K562 (cell line): ENCODE results near the gene FRMD4A. TPM values are rescaled to one million over a fixed set of nuclear protein-coding genes. Genes with fewer than 3 reads are reported as not detected.

Experiments
- ATAC-seq: fragments of 200-7000 bp; cut with Tn5 transposase; 3 replicates; pipeline ENCODE4 v1.9.1; 2020; ENCODE audit warnings: moderate library complexity
- BruUV-seq: library from RNA; stranded (reverse); fragments of 400-500 nt; replicated peaks from 2 replicates; lab custom pipeline; 2021; lab: Mats Ljungman, UMichigan
- CTCF ChIA-PET: fragments of 300-600 bp; formaldehyde crosslinking; extraction: SDS; loops from one replicate; lab custom pipeline; 2021; ENCODE audit warnings: low intra/inter-chr PET ratio; lab: Yijun Ruan, JAX
- POLR2A ChIA-PET: fragments of 300-600, 350-650 bp; sonication (Branson Sonifier 250); formaldehyde crosslinking; extraction: SDS; loops from one replicate; lab custom pipeline; 2021; ENCODE audit warnings: antibody characterized with exemption, inconsistent platforms; lab: Yijun Ruan, JAX
- DNase-seq, 4 experiments: peaks; one replicate each; pipeline versions ENCODE4 v3.0.0 to v3.0.0-alpha.2; 2011 to 2018; ENCODE audit warnings: low spot score in 3 of 4, mixed read lengths in 3 of 4; ENCODE audit errors: extremely low read depth in 1 of 4
- FAIRE-seq: peaks from 2 replicates; lab custom pipeline; 2011; peaks lifted over from hg19 to GRCh38; lab: Jason Lieb, UNC
- H2AFZ ChIP-seq: 2 replicates; pipeline ENCODE4 v1.6.0; 2011; ENCODE audit warnings: low read depth, low read length, control low read depth, inconsistent platforms
- H3K27ac ChIP-seq: fragments of 200-600 bp; 3 replicates; pipeline ENCODE4 v1.8.0; 2011; ENCODE audit warnings: low read depth, mild to moderate bottlenecking, control low read depth, inconsistent platforms, low read length, moderate library complexity, mixed read lengths; ENCODE audit errors: extremely low read depth
- H3K27me3 ChIP-seq, 2 experiments: fragments of 300-600 bp in 1 of 2; 2 replicates in 1 of 2; 3 replicates in 1 of 2; pipeline versions ENCODE4 v1.6.0 to v1.8.0; 2011; ENCODE audit warnings: inconsistent platforms in 2 of 2, low read length in 2 of 2, mild to moderate bottlenecking in 1 of 2, mixed read lengths in 1 of 2, moderate library complexity in 1 of 2; ENCODE audit not compliant: control insufficient read depth in 2 of 2, insufficient read depth in 2 of 2
- H3K36me3 ChIP-seq: fragments of 300-600 bp; 3 replicates; pipeline ENCODE4 v1.8.0; 2011; ENCODE audit warnings: mild to moderate bottlenecking, low read length, inconsistent platforms; ENCODE audit not compliant: control insufficient read depth, insufficient read depth
- H3K4me1 ChIP-seq, 2 experiments: fragments of 200-600 bp in 1 of 2; replicated peaks in 1 of 2; 2 replicates in 1 of 2; 3 replicates in 1 of 2; pipeline versions ENCODE4 v1.5.1 to v1.8.0; 2011; ENCODE audit warnings: inconsistent platforms in 2 of 2, low read length in 2 of 2, mild to moderate bottlenecking in 1 of 2, mixed read lengths in 1 of 2, moderate library complexity in 1 of 2; ENCODE audit not compliant: control insufficient read depth in 2 of 2, insufficient read depth in 2 of 2
- H3K4me2 ChIP-seq: 2 replicates; pipeline ENCODE4 v1.6.1; 2011; ENCODE audit warnings: low read length, control low read depth, inconsistent platforms, mixed read lengths; ENCODE audit not compliant: insufficient read depth
- H3K4me3 ChIP-seq: fragments of 200-600 bp; sonication (generic), shearing (Covaris generic); 2 replicates; pipeline ENCODE4 v1.5.1; 2016; ENCODE audit warnings: control low read depth, inconsistent platforms
- H3K79me2 ChIP-seq: fragments of 200-600 bp; 3 replicates; pipeline ENCODE4 v1.8.0; 2011; ENCODE audit warnings: low read length, inconsistent platforms; ENCODE audit not compliant: control insufficient read depth, insufficient read depth
- H3K9ac ChIP-seq, 2 experiments: 2 replicates each; pipeline versions ENCODE4 v1.6.0 to v1.6.1; 2011; ENCODE audit warnings: low read depth in 2 of 2, low read length in 2 of 2, control low read depth in 1 of 2, inconsistent platforms in 1 of 2, mild to moderate bottlenecking in 1 of 2, mixed read lengths in 1 of 2; ENCODE audit not compliant: insufficient read depth in 1 of 2
- H3K9me1 ChIP-seq: one replicate; pipeline ENCODE4 v1.6.0; 2011; ENCODE audit warnings: inconsistent platforms, mild to moderate bottlenecking, low read length, moderate library complexity; ENCODE audit not compliant: control insufficient read depth, insufficient read depth
- H3K9me3 ChIP-seq: replicated peaks from 2 replicates; pipeline ENCODE4 v1.5.1; 2011; ENCODE audit warnings: low read depth, low read length, inconsistent platforms; ENCODE audit not compliant: control insufficient read depth, insufficient read depth
- H4K20me1 ChIP-seq: replicated peaks from 2 replicates; pipeline ENCODE4 v1.6.1; 2011; ENCODE audit warnings: low read length, inconsistent platforms, mixed read lengths; ENCODE audit not compliant: control insufficient read depth, insufficient read depth
- BRCA1 ChIP-seq, 2 experiments: fragments of 450-650 bp in 1 of 2; sonication (generic) in 1 of 2; formaldehyde crosslinking in 1 of 2; IDR thresholded peaks; 2 replicates each; pipeline versions ENCODE4 v1.5.0 to v1.6.1; 2017 to 2020; ENCODE audit warnings: mild to moderate bottlenecking in 1 of 2, missing genetic modification reagents in 1 of 2
- CGGBP1 ChIP-seq: fragments of 250-450 bp; sonication (Bioruptor Pico); IDR thresholded peaks from 2 replicates; pipeline ENCODE4 v1.9.0; 2021; ENCODE audit warnings: mild to moderate bottlenecking
- ELF1 ChIP-seq: fragments of 200-800 bp; sonication (Bioruptor generic); IDR thresholded peaks from 2 replicates; pipeline ENCODE4 v1.6.1; 2016; ENCODE audit warnings: missing genetic modification characterization, missing compliant biosample characterization
- JUNB ChIP-seq: fragments of 450-650 bp; formaldehyde crosslinking; conservative IDR thresholded peaks from 2 replicates; pipeline ENCODE4 v1.4.0; 2020; ENCODE audit warnings: mild to moderate bottlenecking
- LEF1 ChIP-seq: fragments of 450-650 bp; IDR thresholded peaks from 2 replicates; pipeline ENCODE4 v1.6.1; 2016; ENCODE audit warnings: mild to moderate bottlenecking
- SUPT5H ChIP-seq: fragments of 450-650 bp; IDR thresholded peaks from 2 replicates; pipeline ENCODE4 v1.6.1; 2016
- TRIM25 ChIP-seq: fragments of 450-650 bp; IDR thresholded peaks from 2 replicates; pipeline ENCODE4 v1.7.0; 2016; ENCODE audit warnings: borderline replicate concordance
- ZKSCAN8 ChIP-seq: fragments of 200-800 bp; sonication (Bioruptor generic); IDR thresholded peaks from 2 replicates; pipeline ENCODE4 v1.6.1; 2016; ENCODE audit warnings: missing genetic modification characterization, missing compliant biosample characterization
- ZNF347 ChIP-seq: fragments of 450-650 bp; formaldehyde crosslinking; IDR thresholded peaks from 2 replicates; pipeline ENCODE4 v1.4.0; 2020; ENCODE audit warnings: low read depth, mild to moderate bottlenecking, moderate library complexity
- WGBS: fragments of 100-300 bp; shearing (Covaris generic); methylation state at CpG from one replicate; pipeline ENCODE4 v1.1.6; 2016; ENCODE audit warnings: low coverage, mixed read lengths; ENCODE audit not compliant: insufficient coverage; ENCODE audit errors: missing lambda C conversion rate; 5-methylcytosine and 5-hydroxymethylcytosine counted together
- in situ Hi-C: fragments of 300-500 bp; cut with MboI; formaldehyde crosslinking; loops from 4 replicates; pipeline ENCODE4 v1.15.0; 2018; ENCODE audit warnings: inconsistent platforms, mixed read lengths
- intact Hi-C: fragments of 100-400 bp; cut with micrococcal nuclease; formaldehyde crosslinking; loops from 2 replicates; pipeline ENCODE4 v1.14.2; 2022
- polyA plus RNA-seq, 8 experiments: library from polyadenylated mRNA; depleted of rRNA in 4 of 8; stranded (reverse) in 5 of 8; unstranded in 3 of 8; fragments of >200 nt; fragmentation: Nextera tagmentation in 2 of 8; fragmentation: Illumina TruSeq in 1 of 8; extraction: Ambion mirVana in 2 of 8; extraction: Trizol in 1 of 8; gene quantifications; 2 replicates each; pipeline versions ENCODE4 v1.2.1 to v1.2.3, GENCODE V29; 2011 to 2014; ENCODE audit warnings: inconsistent platforms in 1 of 8, missing spikeins in 1 of 8
- total RNA-seq, 7 experiments: library from RNA; depleted of rRNA in 6 of 7; stranded (reverse); fragments of >200 nt in 6 of 7; fragmentation: Illumina TruSeq in 2 of 7; extraction: Trizol in 2 of 7; gene quantifications; 2 replicates each; pipeline versions ENCODE4 v1.2.1 to v1.2.3, GENCODE V29; 2011 to 2021; ENCODE audit warnings: low replicate concordance in 1 of 7

FRMD4A gene
- total and polyA plus RNA-seq, 9 of the 15 experiments (the other 6 are each of a cell fraction or from before 2014, with no cell fraction given) = 0.80 to 5.2 (median 3.0) TPM

GRCh38 chr10:13842117-13842516, 488.6 kb downstream of the FRMD4A start (continued):
- TF ChIP-seq TRIM25 (no peak), BRCA1 (IDR thresholded peaks at IDR 0.05) (no peak), BRCA1 (CRISPR knock-in tag; IDR thresholded peaks at IDR 0.05) (no peak), ZNF347 (CRISPR knock-in tag) (no peak), SUPT5H (no peak), ELF1 (tag) (no peak), ZKSCAN8 (CRISPR knock-in tag) (no peak), JUNB (no peak), CGGBP1 (CRISPR knock-in tag) (no peak)
- TF ChIP-seq, all 486 proteins: peak for 0

- no peak overlapping the region for H2AFZ ChIP-seq
- H3K9ac ChIP-seq = no peak overlapping the region
- no peaks in the 10 kb centered on the region for H3K9me1 ChIP-seq
- in situ Hi-C loops = no loop called here
- H3K36me3 ChIP-seq = no peaks in the 10 kb centered on the region
- no peak overlapping the region for H3K27ac ChIP-seq
- FAIRE-seq = no peak
- WGBS = 10% methylated on average over 3 of the region's 3 CpGs
- no TSS peak for BruUV-seq
- H3K27me3 ChIP-seq = peaks cover 0 to under 1% of the 10 kb centered on the region in 2 experiments; a peak in 2 of 5 replicates
- no peaks in the 10 kb centered on the region for H3K4me1 ChIP-seq
- H3K79me2 ChIP-seq = no peaks in the 10 kb centered on the region
- CTCF ChIA-PET = no interaction called here
- no peak overlapping the region for H3K4me3 ChIP-seq
- no peaks in the 10 kb centered on the region for H4K20me1 ChIP-seq
- POLR2A ChIA-PET = interaction anchor here (0.6 to 1.1 kb wide), 2 partner anchors 9 to 219 kb away, joined by 3 read pairs; no protein-coding TSS in a partner anchor
- no peak for TF ChIP-seq LEF1
- no peak for ATAC-seq
- DNase-seq = no peak
- no peaks in the 10 kb centered on the region for H3K9me3 ChIP-seq
- intact Hi-C loops = no loop called here
- no peak overlapping the region for H3K4me2 ChIP-seq
These were observed 490.7 kb downstream of the FRMD4A start for GRCh38 chr10:13840036-13840435.
